Uterus (tissue), 4 donors: ENCODE measurements around the gene DUSP1. TPM values are rescaled to one million over a fixed set of nuclear protein-coding genes. Genes with fewer than 3 reads are reported as not detected.
A peak's percentile ranks its signal among the peaks of the same experiment; 100 is the strongest.

ENCODE experiments used
- DNase-seq, 2 donors: peaks; one replicate each; pipeline ENCODE4 v3.0.0-alpha.2; 2019 to 2020
- H3K27ac ChIP-seq, 2 donors: fragments of 200-600 bp; sonication (generic); 1 replicate in 1 of 2; 2 replicates in 1 of 2; pipeline ENCODE4 v1.5.1; 2016 to 2018
- H3K27me3 ChIP-seq, 2 donors: fragments of 200-600 bp; sonication (generic); one replicate each; pipeline ENCODE4 v1.5.1; 2018 to 2019; ENCODE audit warnings: control low read depth in 1 of 2
- H3K36me3 ChIP-seq, 2 donors: fragments of 200-600 bp; sonication (generic); one replicate each; pipeline ENCODE4 v1.5.1; 2019; ENCODE audit warnings: control low read depth in 1 of 2
- H3K4me1 ChIP-seq, 2 donors: fragments of 200-600 bp; sonication (generic); one replicate each; pipeline ENCODE4 v1.5.1; 2018 to 2019; ENCODE audit warnings: control low read depth in 1 of 2
- H3K4me3 ChIP-seq, 2 donors: fragments of 200-600 bp; sonication (generic); 1 replicate in 1 of 2; 2 replicates in 1 of 2; pipeline ENCODE4 v1.5.1; 2018 to 2019; ENCODE audit warnings: mild to moderate bottlenecking in 1 of 2
- H3K9me3 ChIP-seq, 2 donors: fragments of 200-600 bp; sonication (generic); one replicate each; pipeline ENCODE4 v1.5.1; 2019; ENCODE audit warnings: control low read depth in 1 of 2
- CTCF ChIP-seq, 4 experiments: fragments of 200-600 bp in 2 of 4; fragments of 450-650 bp in 2 of 4; sonication (generic) in 2 of 4; IDR thresholded peaks; one replicate each; pipeline ENCODE4 v1.5.1; 2016 to 2019; ENCODE audit warnings: antibody characterized with exemption in 4 of 4, mild to moderate bottlenecking in 2 of 4, moderate library complexity in 1 of 4
- POLR2A ChIP-seq, 2 donors: fragments of 450-650 bp; IDR thresholded peaks; one replicate each; pipeline ENCODE4 v1.6.1; 2016; ENCODE audit warnings: antibody characterized with exemption in 2 of 2, mild to moderate bottlenecking in 1 of 2, moderate library complexity in 1 of 2
- intact Hi-C: fragments of 100-400 bp; cut with DNase I; formaldehyde crosslinking; loops from one replicate; pipeline ENCODE4 v1.15.1; 2023; ENCODE audit warnings: low total_unique reads
- total RNA-seq, 4 donors: library from RNA; depleted of rRNA in 3 of 4; stranded (reverse); fragments of >200 nt in 3 of 4; gene quantifications; one replicate each; pipeline versions ENCODE4 v1.1.0 to v1.2.4, GENCODE V29; 2014 to 2023
- donor health status: DM: yes; HTN: yes; CAD: no.

DUSP1 gene
- total RNA-seq, 4 donors from 2014 or later = 189 to 2,046 (median 515) TPM

GRCh38 chr5:172744123-172745104, 26.6 kb downstream of the DUSP1 start:
- Histone ChIP-seq H3K36me3 (no peaks in the 10 kb centered on the region), H3K27ac (no peak overlapping the region), H3K4me3 (no peak overlapping the region), H3K9me3 (no peaks in the 10 kb centered on the region), H3K4me1 (no peaks in the 10 kb centered on the region), H3K27me3 (no peaks in the 10 kb centered on the region)
- TF ChIP-seq CTCF (IDR thresholded peaks at IDR 0.05) (no peak), POLR2A (IDR thresholded peaks at IDR 0.05) (no peak)
- no peak for DNase-seq
- intact Hi-C loops = no loop called here

GRCh38 chr5:172743112-172743959, 27.7 kb downstream of the DUSP1 start:
- no peaks in the 10 kb centered on the region for H3K27me3 ChIP-seq
- no peaks in the 10 kb centered on the region for H3K4me1 ChIP-seq
- H3K36me3 ChIP-seq = no peaks in the 10 kb centered on the region
- no peak overlapping the region for H3K27ac ChIP-seq
- DNase-seq = no peak
- TF ChIP-seq CTCF (IDR thresholded peaks at IDR 0.05) (no peak), POLR2A (IDR thresholded peaks at IDR 0.05) (no peak)
- intact Hi-C loops = no loop called here
- no peak overlapping the region for H3K4me3 ChIP-seq
- no peaks in the 10 kb centered on the region for H3K9me3 ChIP-seq

GRCh38 chr5:172741206-172741582, 29.8 kb downstream of the DUSP1 start:
- no peak for DNase-seq
- no peak for TF ChIP-seq CTCF (IDR thresholded peaks at IDR 0.05)
- TF ChIP-seq POLR2A (IDR thresholded peaks at IDR 0.05) = no peak
- Histone ChIP-seq H3K36me3 (no peaks in the 10 kb centered on the region), H3K9me3 (no peaks in the 10 kb centered on the region), H3K27ac (peak overlapping the region; percentile 76 to 84), H3K4me3 (no peak overlapping the region), H3K27me3 (no peaks in the 10 kb centered on the region), H3K4me1 (no peaks in the 10 kb centered on the region)
- intact Hi-C loops = no loop called here

GRCh38 chr5:172740428-172741205, 30.4 kb downstream of the DUSP1 start:
- peak; percentile 71 to 75 for DNase-seq
- Histone ChIP-seq H3K4me1 (no peaks in the 10 kb centered on the region), H3K27me3 (no peaks in the 10 kb centered on the region), H3K9me3 (no peaks in the 10 kb centered on the region), H3K36me3 (no peaks in the 10 kb centered on the region), H3K27ac (peak overlapping the region; percentile 76 to 84), H3K4me3 (no peak overlapping the region)
- intact Hi-C loops = no loop called here
- TF ChIP-seq POLR2A (IDR thresholded peaks at IDR 0.05) (no peak), CTCF (IDR thresholded peaks at IDR 0.05) (no peak)
